ENCODE measurements around the gene CYP2U1. TPM values are rescaled to one million over a fixed set of nuclear protein-coding genes. Genes with fewer than 3 reads are reported as not detected.

CYP2U1 gene
- total and polyA plus RNA-seq, 2 of the 4 experiments (the other 2 are of a cell fraction) = 6.1 to 11.1 TPM

DNA sequence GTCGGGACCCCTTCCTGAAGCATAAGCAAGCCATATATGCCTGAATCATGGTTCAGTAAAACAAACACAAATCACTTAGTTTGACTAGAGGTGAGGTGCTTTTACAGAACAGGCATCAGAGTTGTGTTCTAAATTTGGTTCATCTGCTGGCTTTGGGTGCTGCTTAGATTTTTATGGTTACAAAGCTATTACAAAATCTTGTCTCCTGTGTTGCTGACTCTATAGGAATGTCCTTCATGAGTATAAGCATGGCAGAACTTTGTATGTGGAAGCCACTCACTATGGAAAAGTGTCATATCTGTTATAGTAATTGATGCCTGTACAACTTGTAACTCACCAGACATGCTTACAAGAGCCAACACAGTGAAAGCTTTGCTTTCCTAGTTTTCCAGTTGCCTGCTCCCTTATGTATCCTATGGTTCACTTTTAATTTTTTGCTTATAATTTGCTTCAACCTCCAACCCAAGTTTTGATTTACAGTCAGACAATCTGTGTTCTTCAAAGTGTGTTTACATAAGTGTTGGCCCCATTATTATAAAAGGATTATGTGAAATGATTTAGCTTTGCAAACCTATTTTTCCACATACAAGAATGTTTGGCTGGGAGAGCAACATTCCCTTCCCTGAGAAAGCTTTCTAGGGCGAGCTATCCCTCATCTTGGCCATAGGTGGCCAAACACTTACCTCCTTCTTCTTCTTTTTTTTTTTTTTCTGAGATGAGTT is 30.0 kb upstream of the CYP2U1 start:
- no peak overlapping the region for H3K14ac ChIP-seq (replicated peaks; ENCODE audit: low read depth, low read length)
- no peak overlapping the region for H3K27ac ChIP-seq (ENCODE audit: insufficient read depth, low read length)
- H2AK5ac ChIP-seq (ENCODE audit: low read depth, low read length) = no peak overlapping the region
- no peak overlapping the region for H2AFZ ChIP-seq (replicated peaks; ENCODE audit: low read length, poor library complexity)
- no peaks in the 10 kb centered on the region for H3K9me3 ChIP-seq (ENCODE audit: control insufficient read depth, insufficient read depth, low read length)
- H2AK9ac ChIP-seq (replicated peaks; ENCODE audit: low read depth, low read length, poor library complexity) = no peak overlapping the region
- ATAC-seq (ENCODE audit: low read depth) (no peak), DNase-seq (no peak)
- H4K91ac ChIP-seq (ENCODE audit: insufficient read depth, low read depth, low read length) = no peak overlapping the region
- ChIA-PET POLR2A (ENCODE audit: unreplicated experiment) (no interaction called here), CTCF (interaction anchor here (0.6 to 1.8 kb wide), 3 partner anchors 76 to 721 kb away, joined by 3 to 6 read pairs (median 5); no protein-coding TSS in a partner anchor)
- H3K9me1 ChIP-seq (ENCODE audit: insufficient read depth, low read length) = no peaks in the 10 kb centered on the region
- no peak overlapping the region for H2BK15ac ChIP-seq (ENCODE audit: low read depth, low read length)
- H2BK120ac ChIP-seq (ENCODE audit: low read depth, low read length) = no peak overlapping the region
- no peak overlapping the region for H2BK5ac ChIP-seq (ENCODE audit: low read depth, low read length, poor library complexity, severe bottlenecking)
- 100% methylated on average over 1 of the region's 2 CpGs; no CpG with 5 or more reads in 1 of the 2 experiments for WGBS, 2 experiments (ENCODE audit: extremely low coverage in 2 of 2, insufficient read length in 1 of 2)
- TF ChIP-seq FOS (IDR thresholded peaks at IDR 0.05; ENCODE audit: low read depth, low read length) (no peak), RCOR1 (IDR thresholded peaks at IDR 0.05; ENCODE audit: insufficient replicate concordance, low read length) (no peak), MAZ (IDR thresholded peaks at IDR 0.05; ENCODE audit: borderline replicate concordance, low read depth, low read length) (no peak), NFE2L2 (IDR thresholded peaks at IDR 0.05; ENCODE audit: low read depth, low read length) (no peak), SMC3 (IDR thresholded peaks at IDR 0.05; ENCODE audit: low read depth, low read length) (no peak), RAD21 (IDR thresholded peaks at IDR 0.05; ENCODE audit: low read length) (no peak), MXI1 (IDR thresholded peaks at IDR 0.05; ENCODE audit: borderline replicate concordance, low read depth, low read length) (no peak), RFX5 (IDR thresholded peaks at IDR 0.05; ENCODE audit: low read depth, low read length) (no peak), CHD1 (IDR thresholded peaks at IDR 0.05; ENCODE audit: low read depth, low read length) (no peak), BHLHE40 (IDR thresholded peaks at IDR 0.05; ENCODE audit: low read depth, low read length) (no peak)
- TF ChIP-seq, protein P1, sequence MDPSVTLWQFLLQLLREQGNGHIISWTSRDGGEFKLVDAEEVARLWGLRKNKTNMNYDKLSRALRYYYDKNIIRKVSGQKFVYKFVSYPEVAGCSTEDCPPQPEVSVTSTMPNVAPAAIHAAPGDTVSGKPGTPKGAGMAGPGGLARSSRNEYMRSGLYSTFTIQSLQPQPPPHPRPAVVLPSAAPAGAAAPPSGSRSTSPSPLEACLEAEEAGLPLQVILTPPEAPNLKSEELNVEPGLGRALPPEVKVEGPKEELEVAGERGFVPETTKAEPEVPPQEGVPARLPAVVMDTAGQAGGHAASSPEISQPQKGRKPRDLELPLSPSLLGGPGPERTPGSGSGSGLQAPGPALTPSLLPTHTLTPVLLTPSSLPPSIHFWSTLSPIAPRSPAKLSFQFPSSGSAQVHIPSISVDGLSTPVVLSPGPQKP (IDR thresholded peaks at IDR 0.05; ENCODE audit: borderline replicate concordance, low read depth, low read length) = no peak
- TF ChIP-seq, protein P2, sequence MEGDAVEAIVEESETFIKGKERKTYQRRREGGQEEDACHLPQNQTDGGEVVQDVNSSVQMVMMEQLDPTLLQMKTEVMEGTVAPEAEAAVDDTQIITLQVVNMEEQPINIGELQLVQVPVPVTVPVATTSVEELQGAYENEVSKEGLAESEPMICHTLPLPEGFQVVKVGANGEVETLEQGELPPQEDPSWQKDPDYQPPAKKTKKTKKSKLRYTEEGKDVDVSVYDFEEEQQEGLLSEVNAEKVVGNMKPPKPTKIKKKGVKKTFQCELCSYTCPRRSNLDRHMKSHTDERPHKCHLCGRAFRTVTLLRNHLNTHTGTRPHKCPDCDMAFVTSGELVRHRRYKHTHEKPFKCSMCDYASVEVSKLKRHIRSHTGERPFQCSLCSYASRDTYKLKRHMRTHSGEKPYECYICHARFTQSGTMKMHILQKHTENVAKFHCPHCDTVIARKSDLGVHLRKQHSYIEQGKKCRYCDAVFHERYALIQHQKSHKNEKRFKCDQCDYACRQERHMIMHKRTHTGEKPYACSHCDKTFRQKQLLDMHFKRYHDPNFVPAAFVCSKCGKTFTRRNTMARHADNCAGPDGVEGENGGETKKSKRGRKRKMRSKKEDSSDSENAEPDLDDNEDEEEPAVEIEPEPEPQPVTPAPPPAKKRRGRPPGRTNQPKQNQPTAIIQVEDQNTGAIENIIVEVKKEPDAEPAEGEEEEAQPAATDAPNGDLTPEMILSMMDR (conservative IDR thresholded peaks at IDR 0.05; ENCODE audit: low read depth, low read length) = no peak
- in situ Hi-C loops (cut with MboI; ENCODE audit: low sequenced_read_pairs) (no loop called here), intact Hi-C loops (cut with micrococcal nuclease) (no loop called here), dilution Hi-C loops (cut with HindIII; ENCODE audit: low sequenced_read_pairs, unreplicated experiment) (no loop called here)
- H3K4me2 ChIP-seq (ENCODE audit: low read depth, low read length) = no peak overlapping the region
- H4K8ac ChIP-seq (ENCODE audit: low read depth in 2 of 2, low read length in 2 of 2) = no peak overlapping the region
- no peak overlapping the region for H3K18ac ChIP-seq (ENCODE audit: low read depth, low read length)
- no peak overlapping the region for H3K4me3 ChIP-seq (ENCODE audit: insufficient read depth, low read depth, low read length)
- peaks cover 1% of the 10 kb centered on the region; the same call in 1 of the 2 replicates for H3K4me1 ChIP-seq (ENCODE audit: control insufficient read depth, insufficient read depth, low read length)
- no peaks in the 10 kb centered on the region for H3K36me3 ChIP-seq (ENCODE audit: control insufficient read depth, insufficient read depth, low read length)
- H4K5ac ChIP-seq (ENCODE audit: low read depth, low read length) = no peak overlapping the region
- no peak overlapping the region for H2BK20ac ChIP-seq (ENCODE audit: low read depth, low read length)
- H3K79me1 ChIP-seq (ENCODE audit: low read depth in 1 of 2, low read length in 2 of 2) = no peaks in the 10 kb centered on the region
- H3K27me3 ChIP-seq (ENCODE audit: control insufficient read depth, insufficient read depth, low read length) = peaks cover 5% of the 10 kb centered on the region
- H3K4ac ChIP-seq (ENCODE audit: low read depth, low read length) = no peak overlapping the region
- H3K56ac ChIP-seq (ENCODE audit: extremely low read depth, insufficient read depth, low read length) = no peak overlapping the region
- H3K9ac ChIP-seq (ENCODE audit: low read depth, low read length) = no peak overlapping the region
- no peak overlapping the region for H3K23ac ChIP-seq (ENCODE audit: low read depth, low read length)
- BruUV-seq (replicated peaks) = no TSS peak
- H4K20me1 ChIP-seq (ENCODE audit: insufficient read depth, low read length) = peaks cover 6% of the 10 kb centered on the region; the same call in 1 of the 2 replicates
